Skin epidermis (tissue), 12 donors: ENCODE results near the gene ENO1.

Experiments
- H3K27ac ChIP-seq, 21 experiments: fragments of 200-600 bp; sonication (generic) in 11 of 21; one replicate each; pipeline ENCODE4 v1.5.0; 2020; ENCODE audit warnings: mild to moderate bottlenecking in 3 of 21, inconsistent platforms in 2 of 21, moderate library complexity in 2 of 21
- H3K4me3 ChIP-seq, 7 experiments: fragments of 200-600 bp; sonication (generic) in 2 of 7; one replicate each; pipeline ENCODE4 v1.5.0; 2020; ENCODE audit warnings: inconsistent platforms in 2 of 7, mild to moderate bottlenecking in 2 of 7, moderate library complexity in 1 of 7

Gene ENO1

DNA sequence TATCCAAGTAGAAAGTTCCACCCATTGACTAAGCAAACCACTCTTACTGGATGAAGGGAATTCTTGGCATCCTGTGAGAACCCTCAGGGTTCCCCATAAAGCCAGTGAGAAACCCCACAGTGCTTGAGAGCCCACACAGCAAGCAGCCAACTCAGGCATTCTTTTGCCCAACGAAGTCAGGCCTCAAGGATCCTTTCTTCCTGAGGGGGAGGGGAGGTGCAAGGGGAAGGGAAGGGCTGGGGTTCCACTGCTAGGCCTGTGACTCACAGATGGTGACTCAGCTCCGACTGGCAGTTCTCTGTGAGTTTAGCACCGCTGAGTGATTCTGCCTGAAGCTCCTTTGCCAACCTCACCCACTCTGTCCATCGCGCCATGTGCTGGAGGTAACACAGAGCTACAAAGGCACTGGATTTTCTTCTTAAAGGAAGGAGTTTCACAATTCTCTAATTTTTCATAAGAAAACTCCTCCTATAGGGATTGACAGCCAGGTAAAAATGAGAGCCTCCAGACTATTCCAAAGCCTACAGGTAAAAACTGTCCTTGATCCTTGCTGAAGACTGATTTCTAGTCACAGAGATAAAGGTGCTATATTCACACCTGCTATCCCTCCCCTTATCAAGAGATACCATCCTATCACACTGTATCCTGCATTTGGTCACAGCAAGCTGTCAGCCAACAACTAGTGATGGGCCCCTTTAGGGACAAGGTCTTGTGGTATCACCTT is 4.8 kb downstream of the ENO1 start:
- Histone ChIP-seq H3K4me3 (no peak overlapping the region), H3K27ac (peak overlapping the region in 18 of 21 experiments; percentile 5 to 99 (median 68))

DNA sequence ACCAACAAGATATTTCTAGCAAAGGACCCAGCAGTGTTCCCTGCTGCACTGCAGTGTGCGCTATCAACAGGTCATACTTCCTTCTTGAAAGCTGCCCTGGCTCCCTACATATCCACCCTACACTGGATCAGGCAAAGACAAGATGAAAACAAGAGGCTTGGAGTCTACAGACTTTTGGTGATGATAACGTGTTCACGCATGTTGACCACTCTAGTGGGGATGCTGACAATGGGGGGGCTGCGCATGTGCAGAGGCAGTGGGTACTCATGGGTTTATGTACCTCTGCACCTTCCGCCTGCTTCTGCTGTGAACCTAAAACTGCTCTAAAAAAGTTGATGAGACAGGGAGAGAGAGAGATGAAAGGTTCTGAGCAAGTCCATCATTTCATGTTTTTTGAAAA is 5.5 kb downstream of the ENO1 start:
- Histone ChIP-seq H3K4me3 (no peak overlapping the region), H3K27ac (peak overlapping the region in 16 of 21 experiments; percentile 5 to 99 (median 64))

GRCh38 chr1:8871965-8872399 is 6.5 kb downstream of the ENO1 start:
- H3K27ac ChIP-seq, result peak overlapping the region in 12 of 21 experiments; percentile 3 to 74 (median 21)
- H3K4me3 ChIP-seq, result no peak overlapping the region

DNA sequence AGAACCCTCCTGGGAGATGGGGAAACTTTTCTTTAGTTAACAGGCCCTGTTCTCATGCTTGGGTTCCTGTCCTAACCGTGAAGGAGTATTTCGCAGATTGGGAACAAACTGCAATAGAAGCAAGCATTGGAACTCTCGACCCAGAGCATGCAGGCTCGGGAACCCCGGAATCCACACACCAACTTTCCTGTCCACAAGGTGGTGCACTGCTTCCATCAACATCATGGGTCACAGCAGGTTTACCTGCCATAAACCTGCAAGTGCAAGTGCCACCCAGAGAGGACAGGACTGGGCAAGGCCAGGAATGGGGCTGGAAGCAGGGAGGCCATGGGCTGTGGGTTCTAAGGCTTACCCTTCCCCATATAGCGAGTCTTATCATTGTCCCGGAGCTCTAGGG is 6.9 kb downstream of the ENO1 start:
- Histone ChIP-seq H3K27ac (peak overlapping the region in 12 of 21 experiments; percentile 3 to 74 (median 21)), H3K4me3 (no peak overlapping the region)

- Histone ChIP-seq H3K27ac (peak overlapping the region in 5 of 21 experiments; percentile 10 to 60 (median 45)), H3K4me3 (no peak overlapping the region)
Observed at GRCh38 chr1:8870616-8871538, 7.6 kb downstream of the ENO1 start.

- H3K4me3 ChIP-seq, result no peak overlapping the region
- no peak overlapping the region for H3K27ac ChIP-seq
Observed at GRCh38 chr1:8870103-8870502, 8.4 kb downstream of the ENO1 start.

GRCh38 chr1:8867878-8868567 is 10.5 kb downstream of the ENO1 start:
- no peak overlapping the region for H3K27ac ChIP-seq
- H3K4me3 ChIP-seq, result no peak overlapping the region

- no peak overlapping the region for H3K27ac ChIP-seq
- no peak overlapping the region for H3K4me3 ChIP-seq
Observed at GRCh38 chr1:8866792-8867415, 11.6 kb downstream of the ENO1 start.

- no peak overlapping the region for H3K27ac ChIP-seq
- no peak overlapping the region for H3K4me3 ChIP-seq
Observed at GRCh38 chr1:8866173-8866791, 12.2 kb downstream of the ENO1 start.

DNA sequence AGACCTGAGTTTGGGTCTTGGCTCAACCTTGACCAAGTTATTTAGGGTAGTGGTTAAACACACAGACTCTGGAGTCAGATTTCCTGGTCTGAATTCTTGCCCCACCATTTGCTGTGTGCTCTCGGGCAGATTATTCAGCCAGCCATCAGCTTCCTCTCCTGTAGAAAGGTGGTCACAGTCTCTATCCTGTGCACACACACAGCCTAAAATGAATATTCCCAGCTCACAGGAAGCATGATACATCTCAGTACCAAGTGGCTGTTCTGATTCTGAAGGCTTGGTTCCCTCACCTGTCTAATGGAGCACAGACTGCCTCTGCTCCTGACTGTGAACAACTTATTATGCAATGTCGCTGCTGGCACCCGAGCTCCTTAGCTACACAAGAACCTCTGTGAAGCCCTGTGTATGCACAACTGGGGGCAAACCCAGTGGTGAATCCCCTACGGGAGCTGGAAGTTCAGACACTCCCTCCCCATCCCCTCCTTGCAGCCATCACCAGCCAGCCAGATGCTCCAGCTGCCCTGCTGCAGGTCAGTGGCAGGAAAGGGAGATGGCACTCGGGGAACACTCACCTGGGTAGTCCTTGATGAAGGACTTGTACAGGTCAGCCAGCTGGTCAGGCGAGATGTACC is 13.7 kb downstream of the ENO1 start:
- H3K27ac ChIP-seq, result no peak overlapping the region
- no peak overlapping the region for H3K4me3 ChIP-seq

DNA sequence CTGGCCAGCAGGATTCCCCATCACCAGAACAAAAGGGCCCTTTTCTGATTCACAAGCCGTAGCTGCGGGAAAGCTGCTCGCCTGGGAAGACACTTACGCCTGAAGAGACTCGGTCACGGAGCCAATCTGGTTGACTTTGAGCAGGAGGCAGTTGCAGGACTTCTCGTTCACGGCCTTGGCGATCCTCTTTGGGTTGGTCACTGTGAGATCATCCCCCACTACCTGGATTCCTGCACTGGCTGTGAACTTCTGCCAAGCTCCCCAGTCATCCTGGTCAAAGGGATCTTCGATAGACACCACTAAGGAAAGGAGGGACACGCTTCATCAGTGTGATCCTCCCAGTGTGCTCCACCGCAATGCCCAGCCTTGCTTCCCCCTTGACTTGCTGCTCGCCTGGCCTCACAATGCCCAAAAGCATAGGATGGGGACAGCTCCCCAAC is 14.7 kb downstream of the ENO1 start:
- H3K4me3 ChIP-seq, result no peak overlapping the region
- no peak overlapping the region for H3K27ac ChIP-seq

DNA sequence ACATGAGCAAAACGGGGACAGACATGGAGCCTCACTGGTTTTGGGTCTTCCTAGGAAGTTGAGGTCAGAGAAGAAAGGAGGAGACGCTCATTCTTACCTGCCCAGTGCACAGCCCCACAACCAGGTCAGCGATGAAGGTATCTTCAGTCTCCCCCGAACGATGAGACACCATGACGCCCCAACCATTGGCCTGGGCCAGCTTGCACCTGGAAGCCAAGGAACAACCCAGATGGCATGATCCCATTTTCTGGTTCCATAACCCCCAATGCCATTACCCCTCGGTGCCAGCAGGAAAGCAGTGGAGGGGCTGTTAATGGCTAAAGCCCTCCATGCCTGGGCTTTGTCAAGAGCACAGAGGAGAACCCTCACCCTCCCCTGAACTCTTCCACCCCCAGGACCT is 15.3 kb downstream of the ENO1 start:
- no peak overlapping the region for H3K4me3 ChIP-seq
- H3K27ac ChIP-seq, result peak overlapping the region in 1 of 21 experiments; percentile 36

GRCh38 chr1:8862528-8862927 is 16.0 kb downstream of the ENO1 start:
- Histone ChIP-seq H3K27ac (no peak overlapping the region), H3K4me3 (no peak overlapping the region)

GRCh38 chr1:8860738-8861516 is 17.6 kb downstream of the ENO1 start:
- H3K4me3 ChIP-seq, result no peak overlapping the region
- no peak overlapping the region for H3K27ac ChIP-seq

- H3K4me3 ChIP-seq, result no peak overlapping the region
- H3K27ac ChIP-seq, result peak overlapping the region in 4 of 21 experiments; percentile 2 to 51 (median 14)
Observed at GRCh38 chr1:8858888-8859706, 19.4 kb downstream of the ENO1 start.

DNA sequence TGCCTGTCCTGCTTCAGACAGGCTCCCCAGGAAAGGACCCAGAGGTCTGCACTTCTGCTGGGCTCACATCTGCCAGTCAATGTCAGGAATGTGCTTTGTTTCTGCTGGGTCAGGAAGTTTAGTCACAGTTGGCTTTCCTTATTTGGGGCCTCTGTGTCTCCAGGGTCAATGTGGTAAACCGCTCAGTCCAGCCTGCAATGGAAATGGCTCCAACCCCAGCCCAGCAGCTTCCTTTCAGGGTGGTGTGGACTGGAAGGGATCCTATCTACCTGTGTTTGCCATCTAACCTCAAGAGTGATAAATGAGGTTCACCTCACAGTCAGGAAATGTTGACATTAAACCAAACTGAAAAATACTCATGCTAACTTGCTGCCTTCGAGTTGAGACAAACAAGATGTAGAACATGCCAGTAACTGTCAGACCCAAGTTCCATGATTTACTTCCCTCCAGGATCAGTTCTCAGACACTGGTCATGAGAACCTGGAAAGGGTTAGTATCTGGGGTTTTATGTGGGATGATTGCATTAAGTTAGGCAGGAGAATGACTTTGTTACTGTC is 20.3 kb downstream of the ENO1 start:
- peak overlapping the region in 5 of 21 experiments; percentile 2 to 53 (median 10) for H3K27ac ChIP-seq
- no peak overlapping the region for H3K4me3 ChIP-seq
